ENCODE measurements around the gene INPP5A. TPM values are rescaled to one million over a fixed set of nuclear protein-coding genes. Genes with fewer than 3 reads are reported as not detected.
A peak's percentile ranks its signal among the peaks of the same experiment; 100 is the strongest.

The INPP5A gene
- total and polyA plus RNA-seq, 7 donors: 15.1 to 48.8 (median 40.9) TPM

DNA sequence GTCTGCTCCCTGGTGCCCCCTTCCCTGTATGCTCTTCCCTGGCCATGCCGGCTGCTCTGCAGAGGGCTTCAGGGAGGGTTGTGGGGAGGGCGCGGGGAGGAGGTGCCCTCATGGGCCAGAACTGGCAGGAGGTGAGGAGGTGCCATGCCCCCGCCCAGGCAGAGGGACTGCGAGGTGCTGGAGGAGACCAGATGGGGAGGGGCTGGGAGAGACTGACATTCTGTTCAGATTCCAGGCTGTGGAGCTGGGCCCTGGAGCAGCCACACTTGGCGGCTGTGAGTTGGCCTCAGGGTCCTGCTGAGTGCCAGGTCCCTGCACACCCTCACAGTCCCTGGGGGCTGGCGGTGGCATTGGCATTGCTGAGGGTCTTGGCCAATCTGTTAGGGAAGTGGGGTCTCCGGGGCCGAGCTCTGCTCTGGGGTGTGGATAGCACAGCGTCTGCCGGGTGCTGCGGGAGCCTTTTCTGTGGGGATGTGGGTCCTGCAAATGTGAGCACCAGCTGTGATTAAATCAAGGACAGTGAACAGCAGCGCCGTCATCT, 25.4 kb downstream of the INPP5A start:
- H3K4me3 ChIP-seq: no peak overlapping the region
- H3K27me3 ChIP-seq (ENCODE audit: insufficient read depth in 3 of 3, low read length in 2 of 3): no peaks in the 10 kb centered on the region
- TF ChIP-seq, protein P1, sequence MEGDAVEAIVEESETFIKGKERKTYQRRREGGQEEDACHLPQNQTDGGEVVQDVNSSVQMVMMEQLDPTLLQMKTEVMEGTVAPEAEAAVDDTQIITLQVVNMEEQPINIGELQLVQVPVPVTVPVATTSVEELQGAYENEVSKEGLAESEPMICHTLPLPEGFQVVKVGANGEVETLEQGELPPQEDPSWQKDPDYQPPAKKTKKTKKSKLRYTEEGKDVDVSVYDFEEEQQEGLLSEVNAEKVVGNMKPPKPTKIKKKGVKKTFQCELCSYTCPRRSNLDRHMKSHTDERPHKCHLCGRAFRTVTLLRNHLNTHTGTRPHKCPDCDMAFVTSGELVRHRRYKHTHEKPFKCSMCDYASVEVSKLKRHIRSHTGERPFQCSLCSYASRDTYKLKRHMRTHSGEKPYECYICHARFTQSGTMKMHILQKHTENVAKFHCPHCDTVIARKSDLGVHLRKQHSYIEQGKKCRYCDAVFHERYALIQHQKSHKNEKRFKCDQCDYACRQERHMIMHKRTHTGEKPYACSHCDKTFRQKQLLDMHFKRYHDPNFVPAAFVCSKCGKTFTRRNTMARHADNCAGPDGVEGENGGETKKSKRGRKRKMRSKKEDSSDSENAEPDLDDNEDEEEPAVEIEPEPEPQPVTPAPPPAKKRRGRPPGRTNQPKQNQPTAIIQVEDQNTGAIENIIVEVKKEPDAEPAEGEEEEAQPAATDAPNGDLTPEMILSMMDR (IDR thresholded peaks at IDR 0.05): no peak
- no peak overlapping the region for H3K27ac ChIP-seq
- no peaks in the 10 kb centered on the region for H3K9me3 ChIP-seq
- H3K4me1 ChIP-seq: peaks cover 19% of the 10 kb centered on the region
- DNase-seq: no peak
- H3K36me3 ChIP-seq (ENCODE audit: insufficient read depth in 1 of 2, low read depth in 1 of 2): no peaks in the 10 kb centered on the region
- intact Hi-C loops (cut with DNase I): no loop called here
- WGBS, 3 donors: 87 to 89% (median 88%) methylated on average over 14 of the region's 14 CpGs
- no peak for ATAC-seq

DNA sequence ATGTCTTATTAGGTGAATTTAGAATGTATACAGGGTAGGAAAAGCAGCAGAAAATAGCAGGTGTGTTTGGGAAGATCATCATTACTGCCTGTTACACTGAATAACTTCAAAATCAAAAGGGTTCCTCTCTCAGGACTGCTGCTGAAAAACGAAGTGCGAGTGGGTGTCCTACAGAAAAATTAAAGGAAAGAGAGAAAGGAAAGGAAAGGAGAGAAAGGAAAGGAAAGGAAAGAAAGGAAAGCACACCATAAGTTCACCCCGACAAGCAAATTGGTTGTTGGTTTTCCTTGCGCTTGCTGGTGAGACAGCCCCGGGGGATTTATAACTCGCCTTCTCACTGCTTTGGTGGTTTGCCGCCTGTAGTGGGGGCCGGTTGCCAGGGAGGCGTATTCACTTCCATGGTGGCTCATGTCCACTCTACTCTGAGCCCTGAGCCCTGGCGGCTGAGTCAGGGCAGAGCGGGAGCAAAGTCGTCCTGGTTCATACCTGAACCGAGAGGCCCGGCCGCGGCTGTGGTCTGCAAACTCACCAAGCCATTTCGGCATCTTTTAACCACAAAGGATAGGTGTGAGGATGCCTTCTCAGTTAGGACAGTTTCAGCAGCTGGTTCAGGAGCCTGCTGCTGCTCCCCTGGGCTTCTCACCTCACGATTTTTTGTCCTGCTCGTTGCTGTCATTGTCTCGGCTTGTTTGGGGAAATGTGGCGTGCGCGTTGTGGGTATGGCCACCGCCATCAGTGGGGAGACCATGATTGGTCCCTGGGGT, 26.1 kb downstream of the INPP5A start:
- H3K27me3 ChIP-seq (ENCODE audit: insufficient read depth in 3 of 3, low read length in 2 of 3): no peaks in the 10 kb centered on the region
- DNase-seq (peak in 1 of 2 donors; percentile 85), ATAC-seq (peak; percentile 86 to 92 (median 88))
- no peaks in the 10 kb centered on the region for H3K36me3 ChIP-seq (ENCODE audit: insufficient read depth in 1 of 2, low read depth in 1 of 2)
- no peak overlapping the region for H3K4me3 ChIP-seq
- 74 to 79% (median 77%) methylated on average over 24 of the region's 24 CpGs for WGBS, 3 donors
- peaks cover 19% of the 10 kb centered on the region for H3K4me1 ChIP-seq
- H3K27ac ChIP-seq: no peak overlapping the region
- TF ChIP-seq, protein P1 (IDR thresholded peaks at IDR 0.05): no peak
- intact Hi-C loops (cut with DNase I): no loop called here
- no peaks in the 10 kb centered on the region for H3K9me3 ChIP-seq

DNA sequence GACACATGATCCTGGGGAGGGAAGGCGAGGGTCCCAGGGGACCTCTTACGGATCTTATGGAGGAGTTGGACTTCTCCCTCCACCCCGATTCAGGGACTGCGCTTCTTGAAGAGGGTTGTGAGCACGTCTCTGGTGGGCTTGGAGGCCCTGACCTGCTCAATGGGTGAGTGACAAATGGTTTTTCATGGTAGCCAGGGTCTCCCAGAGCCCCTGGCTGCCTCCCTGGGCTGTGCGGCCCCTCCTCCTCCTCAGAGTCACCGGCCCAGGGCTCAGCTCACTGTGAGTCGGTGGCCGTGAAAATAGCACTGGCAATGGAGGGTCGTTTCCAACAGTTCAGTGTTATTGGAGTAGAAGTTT, 26.6 kb downstream of the INPP5A start:
- no peaks in the 10 kb centered on the region for H3K27me3 ChIP-seq (ENCODE audit: insufficient read depth in 3 of 3, low read length in 2 of 3)
- DNase-seq (no peak), ATAC-seq (peak in 2 of 4 donors; percentile 10 to 19)
- no peaks in the 10 kb centered on the region for H3K36me3 ChIP-seq (ENCODE audit: insufficient read depth in 1 of 2, low read depth in 1 of 2)
- 81 to 84% (median 82%) methylated on average over 10 of the region's 10 CpGs for WGBS, 3 donors
- H3K4me1 ChIP-seq: peaks cover 19% of the 10 kb centered on the region
- no peak overlapping the region for H3K4me3 ChIP-seq
- intact Hi-C loops (cut with DNase I): no loop called here
- H3K9me3 ChIP-seq: no peaks in the 10 kb centered on the region
- TF ChIP-seq, protein P1 (IDR thresholded peaks at IDR 0.05): no peak
- H3K27ac ChIP-seq: no peak overlapping the region

DNA sequence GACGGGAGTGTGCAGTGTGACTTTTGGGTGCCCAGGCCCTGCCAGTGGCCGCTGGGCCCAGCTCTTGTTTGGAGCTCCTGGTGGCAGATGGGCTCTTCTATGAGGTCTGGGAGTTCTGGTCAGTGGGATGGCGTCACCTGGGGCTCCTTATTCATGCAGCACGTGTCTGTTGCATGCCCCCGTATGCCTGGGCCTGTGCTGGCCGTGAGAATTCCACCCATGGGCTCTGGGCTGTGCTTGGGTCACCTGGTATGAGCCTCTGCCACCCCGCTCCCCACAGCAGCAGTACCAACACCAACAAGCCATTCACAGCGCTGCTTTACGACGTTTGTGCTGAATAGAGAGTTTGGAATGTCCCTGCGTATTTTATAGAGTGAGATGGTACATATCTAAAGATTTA, 27.1 kb downstream of the INPP5A start:
- H3K4me1 ChIP-seq: peaks cover 19% of the 10 kb centered on the region
- no peaks in the 10 kb centered on the region for H3K9me3 ChIP-seq
- H3K27me3 ChIP-seq (ENCODE audit: insufficient read depth in 3 of 3, low read length in 2 of 3): no peaks in the 10 kb centered on the region
- TF ChIP-seq, protein P1 (IDR thresholded peaks at IDR 0.05): no peak
- no peaks in the 10 kb centered on the region for H3K36me3 ChIP-seq (ENCODE audit: insufficient read depth in 1 of 2, low read depth in 1 of 2)
- 86 to 91% (median 88%) methylated on average over 11 of the region's 11 CpGs for WGBS, 3 donors
- no peak for DNase-seq
- no peak overlapping the region for H3K27ac ChIP-seq
- intact Hi-C loops (cut with DNase I): no loop called here
- H3K4me3 ChIP-seq: no peak overlapping the region
- ATAC-seq: peak in 1 of 4 donors; percentile 15
